ENCODE results near the gene NLGN4Y.

GRCh38 chrY:14825728-14826127, 301.4 kb downstream of the NLGN4Y start:
- TF ChIP-seq POLR2A (IDR thresholded peaks at IDR 0.05) (no peak), CTCF (IDR thresholded peaks at IDR 0.05) (no peak), POLR2AphosphoS5 (IDR thresholded peaks at IDR 0.05) (no peak)
